NCI-H146 treated with DMSO at 0.1 percent for 48 hours (cell line): ENCODE results near the gene SMARCAL1.

Experiments
- DNase-seq: peaks from one replicate; lab custom pipeline; 2025; ENCODE audit not compliant: unreplicated experiment; lab: John Stamatoyannopoulos, UW

SMARCAL1 gene

DNA sequence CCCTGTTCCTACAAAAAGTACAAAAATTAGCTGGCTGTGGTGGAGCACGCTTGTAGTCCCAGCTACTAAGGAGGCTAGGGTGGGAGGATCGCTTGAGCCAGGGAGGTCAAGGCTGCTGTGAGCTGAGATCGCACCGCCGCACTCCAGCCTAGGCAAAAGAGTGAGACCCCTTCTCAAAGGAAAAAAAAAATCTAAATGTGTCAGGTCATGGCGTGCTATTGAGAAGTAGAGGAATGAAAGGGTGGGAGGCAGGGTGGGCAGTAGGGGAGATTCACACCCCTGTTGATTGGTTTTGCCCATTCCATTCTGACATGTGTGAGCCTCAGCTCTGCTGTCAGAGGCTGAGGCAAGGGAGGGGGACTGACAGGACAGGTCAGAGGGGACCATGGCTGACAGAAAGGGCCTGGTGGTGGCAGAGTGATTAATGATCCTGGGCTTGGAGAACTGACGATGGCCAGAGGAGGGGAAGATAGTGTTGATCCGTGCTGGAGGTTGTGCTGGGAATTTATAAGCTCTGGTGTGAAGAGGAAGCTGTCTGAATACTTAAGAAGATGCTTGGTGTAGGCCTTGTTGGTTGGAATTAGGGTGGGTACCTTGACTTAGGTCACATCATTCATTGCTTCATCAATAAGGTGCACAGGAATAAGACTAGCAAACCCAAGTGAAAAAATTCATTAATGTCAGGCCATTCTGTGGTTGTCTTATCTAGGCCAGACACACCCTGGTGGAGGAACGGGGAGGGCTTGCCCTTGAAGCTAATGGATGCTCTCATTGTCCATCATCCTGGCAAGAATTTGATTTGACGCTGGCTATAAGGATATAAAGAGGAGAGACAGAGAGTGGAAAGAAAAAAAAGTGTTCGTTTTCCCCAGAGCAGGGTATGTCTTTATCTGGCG lies 19.1 kb upstream of the SMARCAL1 start:
- no peak for DNase-seq

DNA sequence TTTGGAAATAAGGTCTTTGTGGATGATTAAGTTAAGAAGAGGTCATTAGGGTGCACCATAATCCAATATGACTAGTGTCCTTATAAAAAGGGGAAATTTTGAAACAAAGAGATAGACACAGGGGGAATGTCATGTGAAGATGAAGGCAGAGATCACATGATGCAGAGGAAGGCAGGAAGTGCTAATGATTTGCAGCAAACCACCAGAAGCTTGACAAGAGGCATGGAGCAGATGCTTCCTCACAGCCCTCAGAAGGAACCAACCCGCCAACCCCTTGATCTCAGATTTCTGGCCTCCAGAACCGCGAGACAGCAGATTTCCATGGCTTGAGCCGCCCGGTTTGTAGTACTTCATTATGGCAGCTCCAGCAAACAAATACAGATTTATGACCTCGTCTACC lies 17.4 kb upstream of the SMARCAL1 start:
- no peak for DNase-seq

DNA sequence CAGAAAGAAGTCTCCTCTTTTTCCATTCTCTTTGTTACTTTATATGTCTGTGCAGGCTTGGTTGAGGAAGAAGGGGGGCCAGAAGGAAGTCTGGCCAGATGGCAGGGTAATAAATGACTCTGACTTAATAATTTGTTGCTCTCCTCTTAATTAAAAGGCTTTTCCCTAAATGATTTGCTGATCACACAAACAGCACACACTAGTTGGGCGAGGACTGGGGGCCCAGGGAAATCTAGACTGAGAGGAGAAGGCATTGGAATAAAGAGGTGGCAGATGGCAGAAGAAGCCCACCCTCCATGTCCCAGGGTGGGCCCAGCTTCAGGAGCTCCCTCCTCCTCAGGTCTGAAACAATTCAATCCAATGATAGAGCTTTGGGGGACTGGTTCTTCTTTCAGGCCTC lies 12.7 kb upstream of the SMARCAL1 start:
- DNase-seq = no peak

DNA sequence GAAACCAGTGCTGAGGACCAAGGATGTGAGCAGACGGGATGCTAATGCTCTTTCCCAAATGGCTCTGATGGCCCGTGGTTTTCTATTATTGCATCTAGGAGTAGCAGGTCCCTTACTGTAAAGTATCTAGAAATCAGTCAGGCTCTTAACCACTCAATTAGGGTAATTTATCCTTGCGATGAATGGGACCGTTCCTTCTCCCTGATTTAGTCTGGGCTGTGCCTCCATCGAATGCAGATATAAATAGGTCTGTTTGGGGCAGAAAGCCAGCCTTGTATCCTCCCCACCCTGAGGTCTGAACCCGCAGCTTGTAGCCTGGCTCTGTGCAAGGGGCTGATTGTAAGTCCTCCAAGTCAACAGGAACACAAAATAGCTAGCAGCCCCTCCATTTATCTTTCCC lies 9.5 kb upstream of the SMARCAL1 start:
- DNase-seq = no peak

DNA sequence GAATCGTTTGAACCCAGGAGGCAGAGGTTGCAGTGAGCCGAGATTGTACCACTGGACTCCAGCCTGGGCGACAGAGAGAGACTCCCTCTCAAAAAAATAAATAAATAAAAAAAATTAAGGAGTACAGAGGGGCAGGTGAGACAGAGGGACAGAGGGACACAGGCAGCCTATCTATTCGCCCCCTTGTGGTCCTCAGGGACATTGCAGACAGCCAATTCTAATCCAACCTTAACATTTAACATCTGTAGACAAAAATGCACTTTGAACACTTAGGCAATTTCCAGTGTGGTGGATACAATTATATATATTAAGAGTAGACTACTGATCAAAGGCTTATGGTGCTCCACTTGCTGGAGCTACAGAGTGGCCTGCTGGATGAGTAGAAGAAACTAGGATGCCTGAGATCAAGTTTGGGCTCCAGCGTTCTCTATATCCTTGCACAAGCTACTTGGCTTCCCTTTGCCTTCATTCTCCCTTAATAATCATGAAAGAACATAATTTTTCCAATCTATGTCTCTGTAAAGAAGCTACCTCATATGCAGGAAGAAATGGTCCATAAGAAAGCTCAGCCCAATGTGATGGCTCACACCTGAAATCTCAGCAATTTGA lies 8.2 kb upstream of the SMARCAL1 start:
- peak; percentile 8 for DNase-seq

DNA sequence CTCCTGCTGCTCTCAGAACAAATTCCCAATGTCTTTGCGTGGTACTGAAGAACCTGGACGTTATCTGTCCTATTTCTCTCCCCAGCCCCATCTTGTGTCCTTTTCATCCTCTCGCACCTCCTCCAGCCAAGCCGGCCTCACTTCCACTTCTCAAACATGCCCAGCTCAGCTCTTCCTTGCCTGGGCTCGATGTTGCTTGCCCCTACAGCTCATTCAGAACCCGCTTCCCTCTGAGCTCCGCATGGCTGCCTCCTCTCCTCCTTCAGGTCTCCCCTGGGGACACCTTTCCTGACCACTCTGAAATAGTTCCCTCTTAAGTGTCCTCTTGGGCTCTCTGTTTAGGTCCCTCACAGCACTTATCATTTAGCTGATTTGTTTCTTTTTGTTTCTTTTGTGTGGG lies 6.7 kb upstream of the SMARCAL1 start:
- no peak for DNase-seq

DNA sequence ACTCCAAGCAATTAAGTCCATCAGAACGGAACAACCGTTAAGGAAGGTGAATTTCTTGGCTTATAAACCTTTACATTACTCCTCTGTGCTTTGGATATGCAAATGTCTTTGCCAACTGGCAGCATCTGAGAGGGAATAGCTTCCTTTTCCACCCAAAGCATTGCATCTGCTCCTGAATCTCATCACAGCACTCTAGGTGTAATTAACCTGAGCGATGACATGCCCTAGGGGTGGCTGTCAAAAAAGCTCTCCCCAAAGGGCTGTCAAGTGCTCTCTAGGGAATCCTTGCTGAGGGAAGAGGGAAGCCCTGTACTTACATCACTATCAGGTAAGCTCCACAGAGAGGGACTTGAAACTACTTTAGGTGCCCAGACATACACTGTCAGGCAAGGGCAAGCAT lies 5.5 kb upstream of the SMARCAL1 start:
- no peak for DNase-seq

DNA sequence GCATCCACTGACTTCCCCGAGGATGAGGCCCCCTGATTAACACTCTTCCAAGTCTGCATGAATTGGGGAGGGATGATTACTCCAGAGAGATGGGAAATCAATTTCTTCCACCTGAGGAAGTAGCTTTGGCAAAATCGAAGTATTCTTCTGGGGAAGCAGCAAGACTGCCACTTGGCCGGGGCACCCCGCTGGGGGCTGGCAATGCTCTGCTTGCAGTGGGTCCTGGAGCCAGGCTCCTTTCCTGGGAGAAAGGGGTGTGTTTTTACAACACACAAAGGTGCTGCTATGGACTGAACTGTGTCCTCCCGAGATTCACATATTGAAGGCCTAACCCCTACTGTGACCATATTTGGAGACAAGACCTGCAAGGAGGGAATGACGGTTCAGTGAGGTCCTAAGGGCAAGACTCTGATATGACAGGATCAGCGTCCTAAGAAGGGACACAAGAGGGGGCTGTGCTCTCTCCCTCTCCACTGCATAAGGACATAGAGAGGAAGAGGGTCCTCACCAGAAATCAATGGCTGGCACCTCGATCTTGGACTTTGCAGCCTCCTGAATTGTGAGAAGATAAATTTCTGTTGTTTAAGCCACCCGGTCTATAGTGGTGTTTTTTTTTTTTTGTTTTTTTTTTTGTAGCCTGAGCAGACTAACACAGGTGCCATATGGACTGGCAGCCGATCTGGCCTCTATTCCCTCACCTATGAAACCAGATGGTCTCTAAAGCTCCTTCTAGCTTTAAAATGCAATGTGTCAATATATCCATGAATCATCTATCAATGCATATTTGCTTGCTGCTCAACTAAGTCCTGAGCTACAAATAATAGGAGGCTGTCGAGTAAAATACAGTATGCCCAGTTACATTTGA lies 3.6 kb upstream of the SMARCAL1 start:
- DNase-seq = no peak

DNA sequence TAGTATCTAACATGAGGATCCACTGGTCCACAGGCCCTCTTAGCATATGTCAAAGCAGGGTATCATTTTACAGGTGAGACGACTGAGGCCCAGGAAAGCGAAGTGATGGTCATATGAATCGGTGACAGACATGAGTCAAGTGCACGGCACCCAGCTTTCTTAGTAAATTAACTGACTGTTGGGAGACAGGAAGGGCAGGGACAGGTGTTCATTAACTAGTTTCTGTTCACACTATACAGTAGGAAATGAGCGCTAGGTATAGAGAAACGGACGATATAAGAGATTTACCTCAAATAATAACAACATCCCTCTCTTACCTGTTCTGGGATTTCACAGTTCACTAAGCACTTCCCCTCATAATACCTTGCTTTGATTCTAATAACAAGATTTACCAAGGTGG lies 1.7 kb upstream of the SMARCAL1 start:
- DNase-seq = no peak

DNA sequence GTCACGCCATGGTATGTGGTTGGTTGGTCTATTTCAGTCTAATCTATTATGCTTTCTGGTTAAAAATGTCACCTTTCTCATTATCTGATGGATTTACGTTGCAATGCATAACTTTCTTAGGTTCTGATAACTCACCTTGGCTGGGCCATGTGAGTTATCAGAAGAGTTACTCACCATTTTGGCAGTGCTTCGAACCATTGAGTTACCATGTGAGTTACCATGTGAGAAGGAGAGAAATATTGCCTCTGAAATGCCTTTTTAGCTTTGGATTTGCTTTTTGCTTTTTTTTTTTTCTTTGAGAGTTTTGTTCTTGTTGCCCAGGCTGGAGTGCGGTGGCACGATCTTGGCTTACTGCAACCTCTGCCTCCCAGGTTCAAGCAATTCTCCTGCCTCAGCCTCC lies 1.6 kb downstream of the SMARCAL1 start:
- no peak for DNase-seq

DNA sequence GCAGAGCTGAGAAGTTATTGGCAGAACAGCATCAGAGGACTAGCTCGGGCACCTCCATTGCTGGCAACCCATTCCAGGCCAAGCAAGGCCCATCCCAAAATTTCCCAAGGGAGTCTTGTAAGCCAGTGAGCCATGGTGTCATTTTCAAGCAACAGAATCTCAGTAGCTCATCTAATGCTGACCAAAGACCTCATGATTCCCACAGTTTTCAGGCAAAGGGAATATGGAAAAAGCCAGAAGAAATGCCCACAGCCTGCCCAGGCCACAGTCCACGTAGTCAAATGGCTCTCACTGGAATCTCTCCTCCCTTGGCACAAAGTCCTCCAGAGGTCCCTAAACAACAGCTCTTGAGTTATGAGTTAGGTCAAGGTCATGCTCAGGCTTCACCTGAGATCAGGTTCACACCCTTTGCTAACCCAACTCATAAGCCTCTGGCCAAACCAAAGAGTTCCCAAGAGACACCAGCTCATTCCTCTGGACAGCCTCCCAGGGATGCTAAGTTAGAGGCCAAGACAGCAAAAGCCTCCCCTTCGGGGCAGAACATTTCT lies 2.6 kb downstream of the SMARCAL1 start:
- no peak for DNase-seq

DNA sequence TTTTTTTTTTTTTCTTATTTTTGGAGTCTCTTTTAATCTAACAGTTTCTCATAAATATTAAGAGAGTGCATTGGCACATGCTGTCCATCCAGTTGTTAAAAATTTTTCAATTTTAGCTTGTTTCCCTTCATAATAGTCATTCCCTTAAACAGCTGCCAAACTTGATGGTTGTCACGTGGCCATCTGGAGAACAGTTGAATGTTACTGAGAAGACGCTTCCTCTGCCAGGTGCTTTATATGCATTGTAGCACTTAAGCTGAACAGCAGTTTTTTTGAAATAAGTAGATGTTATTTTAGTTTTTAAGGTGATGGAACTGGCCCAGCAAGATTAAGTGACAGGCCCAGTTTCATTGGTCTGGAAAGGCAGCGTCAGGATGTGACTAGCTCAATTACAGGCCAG lies 3.3 kb downstream of the SMARCAL1 start:
- DNase-seq = no peak

DNA sequence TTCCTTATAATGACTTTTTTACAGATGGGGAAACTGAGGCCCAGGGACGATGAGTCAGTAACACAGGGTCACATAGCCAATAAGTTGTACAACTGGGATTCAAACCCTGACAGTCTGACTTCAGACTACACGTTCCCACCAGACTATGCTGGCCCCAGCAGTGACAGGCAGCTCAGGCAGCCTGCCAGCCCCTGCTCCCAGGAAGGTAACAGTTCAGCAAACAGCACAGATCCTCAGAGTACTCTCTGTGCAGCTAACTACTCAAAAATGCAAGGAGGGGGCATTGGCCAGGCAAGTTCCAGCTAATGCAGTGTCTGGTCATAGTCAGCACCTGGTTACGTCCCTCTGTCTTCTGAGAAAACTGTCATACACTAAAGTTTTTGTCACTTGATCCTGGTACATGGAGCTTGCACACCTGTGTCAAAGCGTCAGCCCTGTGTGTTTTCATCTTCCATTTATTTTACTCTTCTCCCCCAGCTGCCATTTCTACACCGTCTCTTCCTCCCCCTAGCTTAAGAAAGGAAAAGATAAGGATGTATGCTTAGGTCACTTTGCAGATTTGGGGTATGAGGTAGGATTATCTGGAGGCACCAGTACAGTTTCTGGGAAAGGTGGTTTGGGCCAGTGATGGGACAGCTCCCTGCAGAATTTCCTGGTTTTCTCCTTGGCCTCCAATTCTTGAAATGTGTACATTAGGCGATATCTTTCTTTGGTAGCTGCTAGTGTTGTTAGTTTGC lies 4.5 kb downstream of the SMARCAL1 start:
- DNase-seq = no peak

DNA sequence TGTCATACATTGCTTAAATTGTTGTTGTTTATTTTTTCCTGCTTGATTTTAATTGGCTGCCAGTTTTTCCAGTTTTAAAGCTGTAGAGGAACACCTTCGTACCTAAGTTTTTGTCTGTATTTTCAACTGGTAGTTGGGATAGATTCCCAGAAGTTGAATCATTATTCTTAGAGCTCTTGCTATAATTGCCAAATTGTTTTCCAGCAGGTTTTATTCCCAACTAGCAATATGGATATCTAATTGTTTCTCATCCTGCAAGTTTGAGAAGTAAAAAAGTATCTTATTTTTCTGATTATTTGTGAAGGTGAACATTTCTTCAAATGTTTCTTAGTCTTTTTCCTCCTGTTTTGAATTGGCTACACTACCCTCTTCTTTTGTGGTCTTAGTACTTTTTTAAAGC lies 6.7 kb downstream of the SMARCAL1 start:
- DNase-seq = no peak

DNA sequence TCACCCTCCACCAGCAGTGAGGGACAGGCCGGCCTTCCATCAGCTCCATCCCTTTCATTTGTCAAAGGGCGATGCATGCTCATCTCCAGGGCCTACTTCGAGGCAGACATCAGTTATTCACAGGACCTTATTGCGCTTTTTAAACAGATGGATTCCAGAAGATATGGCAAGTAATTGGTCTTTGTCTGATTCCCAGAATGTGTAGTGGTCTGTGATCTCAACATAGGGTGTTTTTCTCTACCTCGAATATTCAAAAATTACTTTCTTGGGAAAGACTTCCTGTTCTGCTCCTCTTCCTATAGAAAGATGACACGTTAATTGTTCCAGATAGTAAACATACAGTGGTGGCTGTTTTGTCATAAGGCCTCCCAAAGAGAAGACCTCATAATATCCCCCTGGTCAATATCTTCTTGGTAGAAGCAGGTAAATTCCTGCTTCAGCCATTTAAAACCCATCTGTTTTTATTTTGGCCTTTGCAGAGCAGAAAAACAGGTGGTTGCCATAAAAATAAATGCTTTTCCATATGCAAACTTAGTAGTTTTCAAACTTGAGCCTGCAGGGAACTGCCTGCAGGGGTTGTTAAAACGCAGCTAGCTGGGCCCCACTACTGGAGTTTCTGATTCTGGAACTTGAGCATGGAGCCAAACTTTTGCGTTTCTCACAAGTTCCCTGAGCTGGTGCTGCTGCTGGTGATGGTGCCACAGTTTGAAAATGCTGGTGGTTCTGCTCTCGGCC lies 8.2 kb downstream of the SMARCAL1 start:
- DNase-seq = no peak

DNA sequence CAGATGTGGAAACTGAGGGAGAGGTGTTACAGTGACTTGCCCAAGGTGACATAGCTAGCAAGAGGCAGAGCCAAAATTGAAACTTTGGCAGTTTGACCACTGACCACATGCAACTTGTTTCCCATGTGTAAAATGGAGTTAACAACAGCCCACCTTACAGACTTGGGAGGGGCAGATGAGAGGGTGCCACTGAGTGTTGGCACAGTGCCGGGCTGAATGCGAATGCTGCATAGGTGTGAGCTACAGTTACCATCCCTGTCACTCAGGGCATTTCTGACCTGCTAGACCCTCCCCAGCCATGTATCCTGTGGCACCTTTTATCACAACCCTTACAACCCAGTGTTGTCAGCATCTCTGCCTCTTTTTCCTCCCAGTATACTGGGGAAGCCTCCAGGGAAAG lies 10.8 kb downstream of the SMARCAL1 start:
- no peak for DNase-seq

DNA sequence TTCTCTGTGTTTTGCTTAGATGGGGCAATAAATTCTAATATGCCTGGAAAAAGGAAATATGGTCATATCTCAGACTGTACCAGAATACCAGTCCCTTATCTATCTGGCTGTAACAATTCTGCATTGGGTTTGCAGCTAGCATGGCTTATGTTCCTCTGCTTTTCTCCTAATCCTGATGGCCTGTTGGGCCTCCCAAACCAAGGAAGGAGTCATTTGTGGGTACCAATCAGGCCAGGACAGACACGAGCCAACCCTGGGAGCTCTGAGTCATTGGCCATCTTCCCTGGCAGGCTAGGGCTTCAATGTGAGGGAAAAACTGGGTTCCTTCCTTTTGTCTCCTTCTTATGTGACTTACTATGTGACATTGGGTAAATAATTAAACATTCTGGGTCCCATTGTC lies 12.0 kb downstream of the SMARCAL1 start:
- DNase-seq = no peak

DNA sequence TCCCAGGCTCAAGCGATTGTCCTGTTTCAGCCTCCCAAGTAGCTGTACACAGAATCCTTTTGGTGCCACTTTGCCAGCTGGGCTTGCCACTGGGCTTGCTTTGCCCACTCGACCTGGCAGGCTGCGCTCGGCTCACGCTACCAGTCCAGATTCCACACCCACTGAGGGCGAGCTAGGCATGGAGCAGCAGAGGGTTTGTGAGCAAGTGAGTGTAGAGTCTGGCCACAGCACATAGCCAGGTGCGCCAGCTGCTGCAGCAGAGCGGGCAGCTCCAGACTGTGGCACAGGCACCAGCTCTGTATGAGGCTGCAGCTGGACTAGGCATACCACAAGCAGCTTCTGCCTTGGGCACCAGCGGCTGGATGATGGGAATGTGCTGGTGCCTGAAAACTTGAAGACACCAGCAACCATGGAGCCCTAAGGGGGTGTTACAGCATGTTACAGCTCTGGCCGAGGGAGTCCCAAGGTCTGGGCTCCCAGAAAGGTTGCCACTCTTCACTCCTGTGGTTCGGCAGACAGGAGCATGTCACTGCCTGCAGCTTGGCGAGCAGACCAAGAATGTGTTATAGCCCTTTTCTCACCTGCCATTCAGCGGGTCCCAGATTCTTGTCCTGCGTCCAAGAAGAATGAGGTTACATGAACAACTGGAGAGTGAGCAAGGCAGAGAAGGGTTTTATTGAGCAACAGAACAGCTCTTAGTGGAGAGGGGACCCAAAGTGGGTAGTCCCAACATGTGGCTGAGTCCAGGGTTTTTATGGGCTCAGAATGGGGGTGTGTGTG lies 12.9 kb downstream of the SMARCAL1 start:
- DNase-seq = no peak

DNA sequence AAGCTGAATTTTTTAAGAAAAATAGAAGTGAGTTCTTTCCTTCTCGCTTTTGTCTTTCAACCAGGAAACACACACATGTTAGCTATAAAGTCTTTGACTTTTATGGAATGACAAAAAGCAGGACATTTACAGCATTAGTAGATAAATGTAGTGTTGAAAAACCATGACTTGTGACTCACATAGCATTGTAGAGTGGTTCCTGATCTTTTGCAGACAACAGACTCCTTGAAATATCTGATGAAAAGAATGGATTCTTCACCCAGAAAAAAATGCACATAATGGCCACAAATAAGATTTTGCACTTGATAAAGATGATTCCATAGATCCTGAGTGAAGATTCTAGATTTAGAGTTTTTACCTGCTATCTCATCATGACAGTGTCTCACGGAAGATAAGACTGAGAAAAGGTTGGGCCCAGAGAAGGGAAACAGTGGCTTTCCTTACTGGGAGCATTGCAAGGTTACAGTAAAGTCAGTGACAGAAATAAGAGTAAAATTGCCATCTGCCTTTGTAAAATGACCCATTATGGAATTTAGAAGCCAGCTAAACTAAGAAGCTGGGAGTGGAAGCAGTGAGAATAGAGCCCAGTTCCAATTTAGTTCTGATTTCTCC lies 14.0 kb downstream of the SMARCAL1 start:
- no peak for DNase-seq
